ENCODE results near the gene ADAMTS17. TPM values are rescaled to one million over a fixed set of nuclear protein-coding genes. Genes with fewer than 3 reads are reported as not detected.
"Not testable (repeated sequence)": the region's sequence is repeated elsewhere in the genome, so short reads cannot be mapped to it uniquely, and the experiment has no call there.

Gene ADAMTS17
- total RNA-seq, 2 experiments from 2014 or later = 4.1 to 5.0 TPM

GRCh38 chr15:99982662-99983061, 359.1 kb downstream of the ADAMTS17 start:
- no peaks in the 10 kb centered on the region for H3K36me3 Mint-ChIP-seq (ENCODE audit: low read depth)
- no peaks in the 10 kb centered on the region for H3K4me1 Mint-ChIP-seq
- H3K27me3 Mint-ChIP-seq = no peaks in the 10 kb centered on the region
- no peak overlapping the region for H3K4me3 Mint-ChIP-seq
- H3K9me3 Mint-ChIP-seq = peaks cover 5% of the 10 kb centered on the region
- ChIA-PET CTCF (no interaction called here), POLR2A (no interaction called here)
- no peak overlapping the region for H3K27ac Mint-ChIP-seq
- no peak for DNase-seq

GRCh38 chr15:99981839-99982658, 359.7 kb downstream of the ADAMTS17 start:
- H3K36me3 Mint-ChIP-seq (ENCODE audit: low read depth) = no peaks in the 10 kb centered on the region
- no peaks in the 10 kb centered on the region for H3K9me3 Mint-ChIP-seq
- no peaks in the 10 kb centered on the region for H3K27me3 Mint-ChIP-seq
- no peak overlapping the region for H3K27ac Mint-ChIP-seq
- ChIA-PET POLR2A (no interaction called here), CTCF (interaction anchor here (1.0 to 1.2 kb wide), 2 partner anchors 10 to 11 kb away, joined by 3 to 4 read pairs; no protein-coding TSS in a partner anchor)
- no peaks in the 10 kb centered on the region for H3K4me1 Mint-ChIP-seq
- DNase-seq = no peak
- no peak overlapping the region for H3K4me3 Mint-ChIP-seq

DNA sequence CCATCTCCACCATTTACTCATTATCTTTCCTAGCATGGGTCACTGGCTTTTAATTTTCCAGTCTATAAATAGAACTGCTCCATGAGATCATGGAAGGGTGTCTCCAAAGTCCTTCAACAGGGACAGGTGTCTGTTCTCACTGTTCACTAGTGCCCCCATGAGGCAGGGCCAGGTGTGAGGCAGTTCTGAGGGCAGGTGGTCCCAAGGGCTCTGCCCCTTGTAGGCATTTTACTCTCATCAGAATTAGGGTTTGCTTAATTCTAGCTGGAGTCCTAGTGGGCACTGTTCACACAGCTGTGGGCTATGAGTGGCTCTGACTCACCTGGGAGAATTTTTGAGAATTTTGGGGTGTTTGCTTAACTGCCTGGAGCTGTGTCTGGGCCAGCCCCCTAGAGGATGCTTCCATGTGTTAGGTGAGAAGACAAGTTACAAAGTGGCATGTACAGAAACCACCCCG, 360.6 kb downstream of the ADAMTS17 start:
- Mint-ChIP-seq H3K9me3 (no peaks in the 10 kb centered on the region), H3K36me3 (ENCODE audit: low read depth) (no peaks in the 10 kb centered on the region), H3K27ac (no peak overlapping the region), H3K4me3 (no peak overlapping the region), H3K4me1 (no peaks in the 10 kb centered on the region), H3K27me3 (no peaks in the 10 kb centered on the region)
- CTCF ChIA-PET = interaction anchor here (0.6 to 1.2 kb wide), 3 partner anchors 9 to 235 kb away, joined by 3 to 4 read pairs (median 3); no protein-coding TSS in a partner anchor
- no peak for DNase-seq
- POLR2A ChIA-PET = no interaction called here

DNA sequence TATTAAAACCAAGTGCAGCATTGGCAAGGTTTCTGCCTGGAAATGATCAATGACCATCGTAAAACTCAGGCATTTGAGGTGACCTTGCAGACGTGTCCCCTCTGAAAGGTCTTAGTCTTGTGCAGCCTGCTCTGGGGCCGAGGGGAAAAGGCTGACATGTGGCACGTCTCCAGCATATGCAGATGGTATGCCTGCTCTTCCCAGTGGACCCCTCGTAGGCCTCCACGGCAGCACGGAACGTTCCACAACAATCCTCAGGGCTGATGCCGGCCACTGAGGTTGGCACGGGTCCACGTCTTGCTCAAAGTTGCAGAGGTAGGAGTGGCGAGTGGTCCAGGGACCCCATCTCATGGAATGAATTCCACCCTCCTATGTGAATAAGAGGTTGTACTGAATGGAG, 361.0 kb downstream of the ADAMTS17 start:
- Mint-ChIP-seq H3K27me3 (no peaks in the 10 kb centered on the region), H3K9me3 (no peaks in the 10 kb centered on the region), H3K36me3 (ENCODE audit: low read depth) (no peaks in the 10 kb centered on the region), H3K4me1 (no peaks in the 10 kb centered on the region), H3K27ac (no peak overlapping the region), H3K4me3 (no peak overlapping the region)
- ChIA-PET CTCF (interaction anchor here (0.6 to 1.2 kb wide), 2 partner anchors 12 to 234 kb away, joined by 3 to 4 read pairs; no protein-coding TSS in a partner anchor), POLR2A (no interaction called here)
- no peak for DNase-seq

- CTCF ChIA-PET; H3K27me3 Mint-ChIP-seq; POLR2A ChIA-PET; H3K4me3 Mint-ChIP-seq; H3K36me3 Mint-ChIP-seq (ENCODE audit: low read depth); H3K9me3 Mint-ChIP-seq; H3K4me1 Mint-ChIP-seq; H3K27ac Mint-ChIP-seq; DNase-seq: not testable (repeated sequence)
Measured at GRCh38 chr15:99979886-99980285, 361.9 kb downstream of the ADAMTS17 start.

DNA sequence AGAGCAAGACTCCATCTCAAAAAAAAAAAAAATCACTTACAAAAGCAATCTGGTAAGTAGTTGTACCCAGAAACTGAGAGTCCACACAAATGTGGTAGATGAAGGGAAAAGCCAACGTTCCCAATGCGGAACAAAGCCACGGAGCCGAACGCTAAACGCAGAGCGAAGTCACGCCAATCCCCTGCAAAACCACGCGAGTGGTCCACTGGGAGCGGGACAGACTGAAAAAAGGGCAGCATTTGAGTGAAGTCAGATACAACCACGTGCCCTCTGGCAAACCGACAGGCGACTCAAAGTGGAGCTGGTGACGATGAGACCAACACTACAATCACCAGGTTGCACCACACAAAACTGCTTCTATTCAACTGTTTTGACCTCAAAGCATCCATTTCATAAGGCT, 362.4 kb downstream of the ADAMTS17 start:
- H3K4me1 Mint-ChIP-seq = no peaks in the 10 kb centered on the region
- no peaks in the 10 kb centered on the region for H3K9me3 Mint-ChIP-seq
- POLR2A ChIA-PET = no interaction called here
- no peaks in the 10 kb centered on the region for H3K36me3 Mint-ChIP-seq (ENCODE audit: low read depth)
- H3K4me3 Mint-ChIP-seq = no peak overlapping the region
- CTCF ChIA-PET = no interaction called here
- H3K27me3 Mint-ChIP-seq = no peaks in the 10 kb centered on the region
- H3K27ac Mint-ChIP-seq = no peak overlapping the region
- no peak for DNase-seq

- H3K36me3 Mint-ChIP-seq (ENCODE audit: low read depth) = no peaks in the 10 kb centered on the region
- CTCF ChIA-PET = interaction anchor here (1.3 kb wide), 1 partner anchor 11 kb away, joined by 3 read pairs; no protein-coding TSS in a partner anchor
Measured at GRCh38 chr15:99978426-99978825, 363.3 kb downstream of the ADAMTS17 start.

GRCh38 chr15:99977929-99978328, 363.8 kb downstream of the ADAMTS17 start:
- no peak overlapping the region for H3K27ac Mint-ChIP-seq
- no peaks in the 10 kb centered on the region for H3K36me3 Mint-ChIP-seq (ENCODE audit: low read depth)
- no peaks in the 10 kb centered on the region for H3K27me3 Mint-ChIP-seq
- H3K9me3 Mint-ChIP-seq = no peaks in the 10 kb centered on the region
- no peak overlapping the region for H3K4me3 Mint-ChIP-seq
- H3K4me1 Mint-ChIP-seq = no peaks in the 10 kb centered on the region
- POLR2A ChIA-PET = no interaction called here
- DNase-seq = no peak
- CTCF ChIA-PET = interaction anchor here (1.3 kb wide), 1 partner anchor 11 kb away, joined by 3 read pairs; no protein-coding TSS in a partner anchor

More at GRCh38 chr15:99978426-99978825, 363.3 kb downstream of the ADAMTS17 start:
- Mint-ChIP-seq H3K27me3 (no peaks in the 10 kb centered on the region), H3K27ac (no peak overlapping the region), H3K4me3 (no peak overlapping the region), H3K4me1 (no peaks in the 10 kb centered on the region), H3K9me3 (no peaks in the 10 kb centered on the region)
- POLR2A ChIA-PET = no interaction called here
- DNase-seq = no peak

- Mint-ChIP-seq H3K27ac (no peak overlapping the region), H3K36me3 (ENCODE audit: low read depth) (no peaks in the 10 kb centered on the region), H3K9me3 (no peaks in the 10 kb centered on the region), H3K4me1 (no peaks in the 10 kb centered on the region), H3K27me3 (no peaks in the 10 kb centered on the region), H3K4me3 (no peak overlapping the region)
- CTCF ChIA-PET = no interaction called here
- no peak for DNase-seq
- POLR2A ChIA-PET = no interaction called here
Measured at GRCh38 chr15:99976811-99977271, 364.9 kb downstream of the ADAMTS17 start.

DNA sequence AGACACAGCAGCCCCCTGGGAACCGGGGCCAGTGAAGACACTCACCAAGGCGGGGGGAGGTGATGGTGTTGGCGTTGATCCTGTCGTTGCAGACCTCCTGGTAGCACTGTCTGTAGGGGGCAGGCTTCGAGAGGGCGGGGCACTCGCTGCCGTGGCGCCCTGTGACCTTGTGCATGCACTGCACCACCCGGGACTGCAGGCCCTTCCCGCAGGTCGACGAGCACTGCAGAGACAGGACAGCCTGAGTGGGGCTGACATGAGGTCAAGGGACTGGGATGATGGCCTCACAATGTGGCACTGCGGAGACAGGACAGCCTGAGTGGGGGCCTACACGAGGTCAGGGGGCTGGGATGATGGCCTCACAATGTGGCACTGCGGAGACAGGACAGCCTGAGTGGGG, 365.8 kb downstream of the ADAMTS17 start:
- no peak for DNase-seq
- no peak overlapping the region for H3K4me3 Mint-ChIP-seq
- H3K27me3 Mint-ChIP-seq = no peaks in the 10 kb centered on the region
- CTCF ChIA-PET = no interaction called here
- H3K27ac Mint-ChIP-seq = no peak overlapping the region
- no peaks in the 10 kb centered on the region for H3K4me1 Mint-ChIP-seq
- H3K9me3 Mint-ChIP-seq = no peaks in the 10 kb centered on the region
- POLR2A ChIA-PET = no interaction called here
- no peaks in the 10 kb centered on the region for H3K36me3 Mint-ChIP-seq (ENCODE audit: low read depth)

DNA sequence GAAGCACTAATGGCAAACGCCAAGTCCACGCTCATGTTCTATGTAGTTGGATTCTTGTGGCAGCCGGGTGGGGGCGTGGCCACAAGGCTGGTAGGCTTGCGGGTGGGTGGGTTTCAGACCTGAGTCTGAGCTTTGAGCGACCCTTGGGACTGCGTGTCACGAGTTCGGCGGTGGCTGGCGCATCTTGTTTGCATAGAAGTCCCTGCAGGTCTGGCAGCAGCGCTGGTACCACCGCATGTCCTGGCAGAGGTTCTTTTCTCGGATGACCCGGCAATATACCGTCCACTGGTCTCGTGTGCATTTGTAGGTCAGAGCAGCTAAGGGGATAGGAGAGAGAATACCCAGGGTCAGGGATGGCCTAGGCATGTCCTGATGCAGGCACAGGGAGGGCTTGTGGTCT, 367.5 kb downstream of the ADAMTS17 start:
- ChIA-PET CTCF (no interaction called here), POLR2A (no interaction called here)
- Mint-ChIP-seq H3K27ac (no peak overlapping the region), H3K9me3 (no peaks in the 10 kb centered on the region), H3K4me1 (no peaks in the 10 kb centered on the region), H3K4me3 (no peak overlapping the region), H3K36me3 (ENCODE audit: low read depth) (no peaks in the 10 kb centered on the region), H3K27me3 (no peaks in the 10 kb centered on the region)
- no peak for DNase-seq

DNA sequence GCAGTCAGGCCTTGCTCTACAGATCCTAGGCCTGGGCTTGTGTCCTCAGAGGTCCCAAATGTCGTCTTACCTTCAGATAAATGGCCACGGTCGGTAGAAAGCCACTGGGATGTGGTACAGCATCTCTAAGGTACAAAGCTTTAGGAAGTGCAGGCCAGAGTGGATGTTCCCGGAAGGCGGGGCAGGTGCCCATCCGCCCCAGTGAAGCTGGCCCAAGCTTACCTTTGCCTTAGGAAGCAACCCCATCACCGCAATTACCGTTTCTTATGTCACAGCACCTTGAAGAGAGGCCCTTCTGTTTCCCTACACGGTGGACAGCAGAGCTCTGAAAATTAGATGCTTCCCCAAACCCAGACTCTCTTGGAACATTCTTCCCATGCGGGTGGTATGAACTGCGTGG, 368.4 kb downstream of the ADAMTS17 start:
- Mint-ChIP-seq H3K27me3 (no peaks in the 10 kb centered on the region), H3K4me3 (no peak overlapping the region), H3K36me3 (ENCODE audit: low read depth) (no peaks in the 10 kb centered on the region), H3K9me3 (no peaks in the 10 kb centered on the region), H3K27ac (no peak overlapping the region), H3K4me1 (no peaks in the 10 kb centered on the region)
- no peak for DNase-seq
- ChIA-PET CTCF (no interaction called here), POLR2A (no interaction called here)

- ChIA-PET CTCF (no interaction called here), POLR2A (no interaction called here)
- no peak overlapping the region for H3K4me3 Mint-ChIP-seq
- H3K36me3 Mint-ChIP-seq (ENCODE audit: low read depth) = no peaks in the 10 kb centered on the region
- H3K27me3 Mint-ChIP-seq = no peaks in the 10 kb centered on the region
- no peaks in the 10 kb centered on the region for H3K4me1 Mint-ChIP-seq
- no peak for DNase-seq
- H3K9me3 Mint-ChIP-seq = no peaks in the 10 kb centered on the region
- no peak overlapping the region for H3K27ac Mint-ChIP-seq
Measured at GRCh38 chr15:99970891-99971430, 370.8 kb downstream of the ADAMTS17 start.
